Measurements from ENCODE around the gene APBA1.

The APBA1 gene

DNA sequence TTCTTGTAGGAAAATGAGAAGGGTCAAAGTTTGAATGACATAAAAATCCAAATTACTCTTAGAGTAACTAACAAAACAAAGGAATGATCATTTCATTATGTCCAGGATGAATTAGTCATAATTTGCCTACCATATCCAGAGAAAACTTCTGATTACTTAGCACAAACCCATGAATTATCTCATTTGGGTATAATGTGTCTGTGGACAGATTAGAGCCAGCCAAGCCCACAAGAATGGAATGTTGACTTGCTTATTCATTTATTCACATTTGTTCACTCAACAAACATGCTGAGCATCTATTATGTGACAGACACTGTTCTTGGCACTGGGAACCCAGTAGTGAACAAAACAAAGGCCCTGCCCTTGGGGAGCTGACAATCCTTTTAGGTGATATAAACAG lies 87.4 kb downstream of the APBA1 start:
- TF ChIP-seq ZFP30 (CRISPR knock-in tag; IDR thresholded peaks at IDR 0.05) = no peak
- no peak for TF ChIP-seq ZNF8 (CRISPR knock-in tag; IDR thresholded peaks at IDR 0.05)
- no peak for TF ChIP-seq ARNTL (CRISPR knock-in tag; IDR thresholded peaks at IDR 0.05; ENCODE audit: borderline replicate concordance, low read depth)
- TF ChIP-seq TOX (CRISPR knock-in tag; IDR thresholded peaks at IDR 0.05; ENCODE audit: borderline replicate concordance) = no peak
- no peak for TF ChIP-seq BACH2 (CRISPR knock-in tag; IDR thresholded peaks at IDR 0.05; ENCODE audit: borderline replicate concordance)
- no peak for TF ChIP-seq ESRRG (CRISPR knock-in tag; IDR thresholded peaks at IDR 0.05)
- no peak for TF ChIP-seq CSDC2 (CRISPR knock-in tag; IDR thresholded peaks at IDR 0.05)
- no peak for TF ChIP-seq ZNF565 (CRISPR knock-in tag; conservative IDR thresholded peaks at IDR 0.05; ENCODE audit: low read depth)

GRCh38 chr9:69583645-69584234 lies 88.4 kb downstream of the APBA1 start:
- peak; percentile 27; the same call in 1 of the 3 replicates for ATAC-seq
- no peak for TF ChIP-seq ZC3H10 (CRISPR knock-in tag; IDR thresholded peaks at IDR 0.05)
- TF ChIP-seq TOX (CRISPR knock-in tag; IDR thresholded peaks at IDR 0.05; ENCODE audit: borderline replicate concordance) = no peak
- no peak for TF ChIP-seq ZFP30 (CRISPR knock-in tag; IDR thresholded peaks at IDR 0.05)
- no peak for TF ChIP-seq ESRRG (CRISPR knock-in tag; IDR thresholded peaks at IDR 0.05)
- peak; percentile 31; the same call in 1 of the 2 replicates for TF ChIP-seq ZNF70 (CRISPR knock-in tag; IDR thresholded peaks at IDR 0.05)
- TF ChIP-seq, protein P1, sequence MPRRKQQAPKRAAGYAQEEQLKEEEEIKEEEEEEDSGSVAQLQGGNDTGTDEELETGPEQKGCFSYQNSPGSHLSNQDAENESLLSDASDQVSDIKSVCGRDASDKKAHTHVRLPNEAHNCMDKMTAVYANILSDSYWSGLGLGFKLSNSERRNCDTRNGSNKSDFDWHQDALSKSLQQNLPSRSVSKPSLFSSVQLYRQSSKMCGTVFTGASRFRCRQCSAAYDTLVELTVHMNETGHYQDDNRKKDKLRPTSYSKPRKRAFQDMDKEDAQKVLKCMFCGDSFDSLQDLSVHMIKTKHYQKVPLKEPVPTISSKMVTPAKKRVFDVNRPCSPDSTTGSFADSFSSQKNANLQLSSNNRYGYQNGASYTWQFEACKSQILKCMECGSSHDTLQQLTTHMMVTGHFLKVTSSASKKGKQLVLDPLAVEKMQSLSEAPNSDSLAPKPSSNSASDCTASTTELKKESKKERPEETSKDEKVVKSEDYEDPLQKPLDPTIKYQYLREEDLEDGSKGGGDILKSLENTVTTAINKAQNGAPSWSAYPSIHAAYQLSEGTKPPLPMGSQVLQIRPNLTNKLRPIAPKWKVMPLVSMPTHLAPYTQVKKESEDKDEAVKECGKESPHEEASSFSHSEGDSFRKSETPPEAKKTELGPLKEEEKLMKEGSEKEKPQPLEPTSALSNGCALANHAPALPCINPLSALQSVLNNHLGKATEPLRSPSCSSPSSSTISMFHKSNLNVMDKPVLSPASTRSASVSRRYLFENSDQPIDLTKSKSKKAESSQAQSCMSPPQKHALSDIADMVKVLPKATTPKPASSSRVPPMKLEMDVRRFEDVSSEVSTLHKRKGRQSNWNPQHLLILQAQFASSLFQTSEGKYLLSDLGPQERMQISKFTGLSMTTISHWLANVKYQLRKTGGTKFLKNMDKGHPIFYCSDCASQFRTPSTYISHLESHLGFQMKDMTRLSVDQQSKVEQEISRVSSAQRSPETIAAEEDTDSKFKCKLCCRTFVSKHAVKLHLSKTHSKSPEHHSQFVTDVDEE (CRISPR knock-in tag; IDR thresholded peaks at IDR 0.05) = no peak
- TF ChIP-seq, protein P2, sequence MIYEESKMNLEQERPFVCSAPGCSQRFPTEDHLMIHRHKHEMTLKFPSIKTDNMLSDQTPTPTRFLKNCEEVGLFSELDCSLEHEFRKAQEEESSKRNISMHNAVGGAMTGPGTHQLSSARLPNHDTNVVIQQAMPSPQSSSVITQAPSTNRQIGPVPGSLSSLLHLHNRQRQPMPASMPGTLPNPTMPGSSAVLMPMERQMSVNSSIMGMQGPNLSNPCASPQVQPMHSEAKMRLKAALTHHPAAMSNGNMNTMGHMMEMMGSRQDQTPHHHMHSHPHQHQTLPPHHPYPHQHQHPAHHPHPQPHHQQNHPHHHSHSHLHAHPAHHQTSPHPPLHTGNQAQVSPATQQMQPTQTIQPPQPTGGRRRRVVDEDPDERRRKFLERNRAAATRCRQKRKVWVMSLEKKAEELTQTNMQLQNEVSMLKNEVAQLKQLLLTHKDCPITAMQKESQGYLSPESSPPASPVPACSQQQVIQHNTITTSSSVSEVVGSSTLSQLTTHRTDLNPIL (CRISPR knock-in tag; IDR thresholded peaks at IDR 0.05; ENCODE audit: low read depth) = no peak
- TF ChIP-seq TCF4 (CRISPR knock-in tag; IDR thresholded peaks at IDR 0.05; ENCODE audit: borderline replicate concordance) = peak; percentile 38; the same call in 1 of the 2 replicates

More for the DNA sequence above, 87.4 kb downstream of the APBA1 start:
- no peak for ATAC-seq

DNA sequence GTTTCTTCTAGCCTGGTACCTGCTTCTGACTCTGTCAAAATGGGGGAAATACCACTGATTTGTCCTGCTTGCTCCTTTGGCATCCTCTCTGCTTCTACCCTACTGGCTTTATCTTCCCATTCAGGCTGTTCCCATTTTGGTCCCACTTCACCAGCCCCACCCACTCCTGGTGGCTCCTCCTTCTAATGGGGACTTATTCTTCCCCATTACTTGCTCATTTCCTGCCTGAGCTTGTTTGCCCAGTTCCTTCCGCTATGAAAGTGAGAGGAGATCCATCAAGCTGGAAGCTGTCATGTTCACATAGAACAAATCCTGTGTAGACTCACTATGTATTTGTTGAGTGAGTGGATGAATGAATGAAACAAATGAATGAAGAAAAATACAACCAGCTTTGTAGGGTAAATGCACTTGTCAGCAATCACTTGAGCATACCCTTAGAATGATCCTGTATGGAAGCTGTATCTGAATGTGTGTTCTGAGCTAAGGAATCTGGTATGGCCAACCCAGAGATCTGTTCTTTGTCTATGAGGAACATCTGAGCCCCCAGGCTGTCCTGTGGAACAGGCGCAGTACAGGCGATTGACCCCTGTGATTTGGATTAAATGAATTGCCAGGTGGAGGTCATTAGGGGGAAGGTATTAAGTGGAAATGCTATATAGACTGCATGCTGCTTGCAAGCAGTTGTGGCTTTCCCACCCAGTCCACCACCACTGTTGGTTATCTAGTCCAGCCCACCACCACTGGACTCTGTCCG lies 89.5 kb downstream of the APBA1 start:
- TF ChIP-seq, protein P3, sequence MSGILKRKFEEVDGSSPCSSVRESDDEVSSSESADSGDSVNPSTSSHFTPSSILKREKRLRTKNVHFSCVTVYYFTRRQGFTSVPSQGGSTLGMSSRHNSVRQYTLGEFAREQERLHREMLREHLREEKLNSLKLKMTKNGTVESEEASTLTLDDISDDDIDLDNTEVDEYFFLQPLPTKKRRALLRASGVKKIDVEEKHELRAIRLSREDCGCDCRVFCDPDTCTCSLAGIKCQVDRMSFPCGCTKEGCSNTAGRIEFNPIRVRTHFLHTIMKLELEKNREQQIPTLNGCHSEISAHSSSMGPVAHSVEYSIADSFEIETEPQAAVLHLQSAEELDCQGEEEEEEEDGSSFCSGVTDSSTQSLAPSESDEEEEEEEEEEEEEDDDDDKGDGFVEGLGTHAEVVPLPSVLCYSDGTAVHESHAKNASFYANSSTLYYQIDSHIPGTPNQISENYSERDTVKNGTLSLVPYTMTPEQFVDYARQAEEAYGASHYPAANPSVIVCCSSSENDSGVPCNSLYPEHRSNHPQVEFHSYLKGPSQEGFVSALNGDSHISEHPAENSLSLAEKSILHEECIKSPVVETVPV (CRISPR knock-in tag; IDR thresholded peaks at IDR 0.05) = no peak
- TF ChIP-seq TCF4 (CRISPR knock-in tag; IDR thresholded peaks at IDR 0.05; ENCODE audit: borderline replicate concordance) = peak; percentile 27; the same call in 1 of the 2 replicates
- no peak for TF ChIP-seq OSR1 (CRISPR knock-in tag; IDR thresholded peaks at IDR 0.05)
- no peak for ATAC-seq

- no peak for TF ChIP-seq ESRRG (CRISPR knock-in tag; IDR thresholded peaks at IDR 0.05)
- no peak for TF ChIP-seq ZFP30 (CRISPR knock-in tag; IDR thresholded peaks at IDR 0.05)
- TF ChIP-seq, protein P4, sequence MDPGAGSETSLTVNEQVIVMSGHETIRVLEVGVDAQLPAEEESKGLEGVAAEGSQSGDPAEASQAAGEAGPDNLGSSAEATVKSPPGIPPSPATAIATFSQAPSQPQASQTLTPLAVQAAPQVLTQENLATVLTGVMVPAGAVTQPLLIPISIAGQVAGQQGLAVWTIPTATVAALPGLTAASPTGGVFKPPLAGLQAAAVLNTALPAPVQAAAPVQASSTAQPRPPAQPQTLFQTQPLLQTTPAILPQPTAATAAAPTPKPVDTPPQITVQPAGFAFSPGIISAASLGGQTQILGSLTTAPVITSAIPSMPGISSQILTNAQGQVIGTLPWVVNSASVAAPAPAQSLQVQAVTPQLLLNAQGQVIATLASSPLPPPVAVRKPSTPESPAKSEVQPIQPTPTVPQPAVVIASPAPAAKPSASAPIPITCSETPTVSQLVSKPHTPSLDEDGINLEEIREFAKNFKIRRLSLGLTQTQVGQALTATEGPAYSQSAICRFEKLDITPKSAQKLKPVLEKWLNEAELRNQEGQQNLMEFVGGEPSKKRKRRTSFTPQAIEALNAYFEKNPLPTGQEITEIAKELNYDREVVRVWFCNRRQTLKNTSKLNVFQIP (CRISPR knock-in tag; IDR thresholded peaks at IDR 0.05; ENCODE audit: borderline replicate concordance, low read depth) = no peak
- TF ChIP-seq SNAI2 (CRISPR knock-in tag; IDR thresholded peaks at IDR 0.05) = no peak
- TF ChIP-seq ZNF8 (CRISPR knock-in tag; IDR thresholded peaks at IDR 0.05) = no peak
- no peak for TF ChIP-seq BACH2 (CRISPR knock-in tag; IDR thresholded peaks at IDR 0.05; ENCODE audit: borderline replicate concordance)
- TF ChIP-seq ZNF70 (CRISPR knock-in tag; IDR thresholded peaks at IDR 0.05) = no peak
- TF ChIP-seq, protein P5, sequence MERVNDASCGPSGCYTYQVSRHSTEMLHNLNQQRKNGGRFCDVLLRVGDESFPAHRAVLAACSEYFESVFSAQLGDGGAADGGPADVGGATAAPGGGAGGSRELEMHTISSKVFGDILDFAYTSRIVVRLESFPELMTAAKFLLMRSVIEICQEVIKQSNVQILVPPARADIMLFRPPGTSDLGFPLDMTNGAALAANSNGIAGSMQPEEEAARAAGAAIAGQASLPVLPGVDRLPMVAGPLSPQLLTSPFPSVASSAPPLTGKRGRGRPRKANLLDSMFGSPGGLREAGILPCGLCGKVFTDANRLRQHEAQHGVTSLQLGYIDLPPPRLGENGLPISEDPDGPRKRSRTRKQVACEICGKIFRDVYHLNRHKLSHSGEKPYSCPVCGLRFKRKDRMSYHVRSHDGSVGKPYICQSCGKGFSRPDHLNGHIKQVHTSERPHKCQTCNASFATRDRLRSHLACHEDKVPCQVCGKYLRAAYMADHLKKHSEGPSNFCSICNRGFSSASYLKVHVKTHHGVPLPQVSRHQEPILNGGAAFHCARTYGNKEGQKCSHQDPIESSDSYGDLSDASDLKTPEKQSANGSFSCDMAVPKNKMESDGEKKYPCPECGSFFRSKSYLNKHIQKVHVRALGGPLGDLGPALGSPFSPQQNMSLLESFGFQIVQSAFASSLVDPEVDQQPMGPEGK (CRISPR knock-in tag; IDR thresholded peaks at IDR 0.05; ENCODE audit: borderline replicate concordance) = no peak
- TF ChIP-seq ZNF565 (CRISPR knock-in tag; conservative IDR thresholded peaks at IDR 0.05; ENCODE audit: low read depth) = no peak
- no peak for TF ChIP-seq TOX (CRISPR knock-in tag; IDR thresholded peaks at IDR 0.05; ENCODE audit: borderline replicate concordance)
- no peak for ATAC-seq
Observed at GRCh38 chr9:69582018-69582417, 90.2 kb downstream of the APBA1 start.

Measured in SK-N-SH treated with all-trans-retinoic acid at 6 μM for 48 hours (cell line).